Astrocyte (in vitro differentiated cells and primary cell): Measurements from ENCODE around the gene RNF34. TPM values are rescaled to one million over a fixed set of nuclear protein-coding genes. Genes with fewer than 3 reads are reported as not detected.

Experiments
- DNase-seq: peaks from one replicate; pipeline ENCODE4 v3.0.0-alpha.2; 2010; ENCODE audit warnings: low read depth
- FAIRE-seq: peaks from 2 replicates; lab custom pipeline; 2011; peaks lifted over from hg19 to GRCh38; lab: Jason Lieb, UNC
- H2AFZ ChIP-seq: 2 replicates; pipeline ENCODE4 v1.6.0; 2012; ENCODE audit warnings: low read depth, low read length, inconsistent platforms
- H3K27ac ChIP-seq: 2 replicates; pipeline ENCODE4 v1.5.1; 2011; ENCODE audit warnings: low read depth, low read length, inconsistent platforms
- H3K27me3 ChIP-seq: 2 replicates; pipeline ENCODE4 v1.6.0; 2011; ENCODE audit warnings: low read length, inconsistent platforms; ENCODE audit not compliant: insufficient read depth
- H3K36me3 ChIP-seq: 2 replicates; pipeline ENCODE4 v1.5.1; 2011; ENCODE audit warnings: low read length, inconsistent platforms; ENCODE audit not compliant: insufficient read depth
- H3K4me1 ChIP-seq: 2 replicates; pipeline ENCODE4 v1.5.1; 2011; ENCODE audit warnings: low read length, inconsistent platforms; ENCODE audit not compliant: insufficient read depth
- H3K4me2 ChIP-seq: 2 replicates; pipeline ENCODE4 v1.6.0; 2012; ENCODE audit warnings: low read length, inconsistent platforms
- H3K4me3 ChIP-seq: 2 replicates; pipeline ENCODE4 v1.5.1; 2011; ENCODE audit warnings: low read depth, mild to moderate bottlenecking, low read length, inconsistent platforms; ENCODE audit not compliant: insufficient read depth
- H3K79me2 ChIP-seq: 2 replicates; pipeline ENCODE4 v1.6.0; 2012; ENCODE audit warnings: mild to moderate bottlenecking, low read length, inconsistent platforms; ENCODE audit not compliant: insufficient read depth
- H3K9ac ChIP-seq: 2 replicates; pipeline ENCODE4 v1.6.0; 2012; ENCODE audit warnings: mild to moderate bottlenecking, low read length, inconsistent platforms
- H3K9me3 ChIP-seq: 2 replicates; pipeline ENCODE4 v1.5.1; 2012; ENCODE audit warnings: low read depth, mild to moderate bottlenecking, low read length, inconsistent platforms; ENCODE audit not compliant: insufficient read depth
- H4K20me1 ChIP-seq: 2 replicates; pipeline ENCODE4 v1.6.0; 2012; ENCODE audit warnings: low read length, inconsistent platforms; ENCODE audit not compliant: insufficient read depth
- H3K27ac Mint-ChIP-seq: one replicate; pipeline ENCODE4 v1.8.0; 2021; ENCODE audit warnings: mild to moderate bottlenecking, mixed read lengths; ENCODE audit not compliant: unreplicated experiment
- H3K27me3 Mint-ChIP-seq: one replicate; pipeline ENCODE4 v1.8.0; 2021; ENCODE audit warnings: low read depth, mixed read lengths; ENCODE audit not compliant: unreplicated experiment
- H3K36me3 Mint-ChIP-seq: one replicate; pipeline ENCODE4 v1.8.0; 2021; ENCODE audit warnings: low read depth, mixed read lengths; ENCODE audit not compliant: unreplicated experiment
- H3K4me1 Mint-ChIP-seq: one replicate; pipeline ENCODE4 v1.8.0; 2021; ENCODE audit warnings: low read depth, mixed read lengths; ENCODE audit not compliant: unreplicated experiment
- H3K4me3 Mint-ChIP-seq: one replicate; pipeline ENCODE4 v1.8.0; 2021; ENCODE audit warnings: mild to moderate bottlenecking, moderate library complexity, mixed read lengths; ENCODE audit not compliant: unreplicated experiment
- H3K9me3 Mint-ChIP-seq: one replicate; pipeline ENCODE4 v1.8.0; 2021; ENCODE audit warnings: mild to moderate bottlenecking, mixed read lengths; ENCODE audit not compliant: unreplicated experiment
- CTCF ChIP-seq: IDR thresholded peaks from 2 replicates; pipeline ENCODE4 v1.5.1; 2011; ENCODE audit warnings: low read depth, mild to moderate bottlenecking, inconsistent platforms, low read length, moderate library complexity; ENCODE audit not compliant: insufficient read depth
- EZH2 ChIP-seq: IDR thresholded peaks from 2 replicates; pipeline ENCODE4 v1.6.1; 2012; ENCODE audit warnings: mild to moderate bottlenecking, low read length, inconsistent platforms; ENCODE audit not compliant: insufficient read depth
- total RNA-seq: library from RNA; stranded (reverse); gene quantifications from 2 replicates; pipeline ENCODE4 v1.2.1, GENCODE V29; 2021

Gene RNF34
- total RNA-seq, 1 donor from 2014 or later = 37.7 TPM

GRCh38 chr12:121442028-121442948, 42.4 kb downstream of the RNF34 start:
- Histone ChIP-seq H3K9me3 (no peaks in the 10 kb centered on the region), H3K4me1 (no peaks in the 10 kb centered on the region), H3K9ac (no peak overlapping the region), H3K36me3 (peaks cover 12% of the 10 kb centered on the region), H3K79me2 (peaks cover 4% of the 10 kb centered on the region), H3K4me3 (no peak overlapping the region), H3K4me2 (no peak overlapping the region), H3K27me3 (no peaks in the 10 kb centered on the region), H4K20me1 (peaks cover 12% of the 10 kb centered on the region), H2AFZ (no peak overlapping the region), H3K27ac (no peak overlapping the region)
- Mint-ChIP-seq H3K4me1 (no peaks in the 10 kb centered on the region), H3K9me3 (no peaks in the 10 kb centered on the region), H3K27me3 (no peaks in the 10 kb centered on the region), H3K4me3 (no peak overlapping the region), H3K36me3 (peaks cover 22% of the 10 kb centered on the region), H3K27ac (no peak overlapping the region)
- no peak for FAIRE-seq
- TF ChIP-seq EZH2 (no peak), CTCF (no peak)
- DNase-seq = no peak

- H3K27me3 Mint-ChIP-seq = no peaks in the 10 kb centered on the region
- Histone ChIP-seq H3K9me3 (no peaks in the 10 kb centered on the region), H3K9ac (no peak overlapping the region), H4K20me1 (peaks cover 12% of the 10 kb centered on the region), H3K27ac (no peak overlapping the region), H3K36me3 (peaks cover 8% of the 10 kb centered on the region), H3K4me2 (no peak overlapping the region), H3K79me2 (peaks cover 4% of the 10 kb centered on the region), H3K4me1 (no peaks in the 10 kb centered on the region), H3K27me3 (no peaks in the 10 kb centered on the region), H3K4me3 (no peak overlapping the region), H2AFZ (no peak overlapping the region)
- no peak overlapping the region for H3K27ac Mint-ChIP-seq
- TF ChIP-seq CTCF (peak; percentile 66), EZH2 (no peak)
- H3K4me1 Mint-ChIP-seq = no peaks in the 10 kb centered on the region
- H3K9me3 Mint-ChIP-seq = no peaks in the 10 kb centered on the region
- no peak overlapping the region for H3K4me3 Mint-ChIP-seq
- FAIRE-seq = no peak
- peak; percentile 29 for DNase-seq
- H3K36me3 Mint-ChIP-seq = peaks cover 14% of the 10 kb centered on the region
Measured at GRCh38 chr12:121443193-121443870, 43.4 kb downstream of the RNF34 start.
